ENCODE results near the gene RIMS4.

GRCh38 chr20:44754554-44754953 is 55.8 kb downstream of the RIMS4 start:
- no peak for TF ChIP-seq CTCF (IDR thresholded peaks at IDR 0.05; ENCODE audit: low read length)
- TF ChIP-seq EZH2 (IDR thresholded peaks at IDR 0.05; ENCODE audit: borderline replicate concordance, low read length), result no peak

All from OCI-LY1 (cell line).